Natural killer cell treated with Interleukin-12 subunit alpha and Interleukin-12 subunit beta and Interleukin-15 and Interleukin-18, amount 100 ng/mL, for 72 hours (primary cell): ENCODE data around the gene PTCD3. TPM values are rescaled to one million over a fixed set of nuclear protein-coding genes. Genes with fewer than 3 reads are reported as not detected.

Source experiments
- ATAC-seq, 2 donors: fragments of 150-1000 bp; cut with Tn5 transposase in 1 of 2; sonication (Bioruptor Pico), chemical (Tn5 transposase) in 1 of 2; 2 replicates each; pipeline ENCODE4 v1.10.0; 2021
- DNase-seq: peaks from one replicate; pipeline ENCODE4 v3.0.0; 2022; ENCODE audit warnings: low spot score
- H3K27ac Mint-ChIP-seq, 2 donors: 1 replicate in 1 of 2; 2 replicates in 1 of 2; pipeline ENCODE4 v1.8.0; 2022; ENCODE audit warnings: mixed read lengths in 2 of 2, mild to moderate bottlenecking in 1 of 2, moderate library complexity in 1 of 2
- H3K27me3 Mint-ChIP-seq, 2 donors: 1 replicate in 1 of 2; 2 replicates in 1 of 2; pipeline ENCODE4 v1.8.0; 2022; ENCODE audit warnings: mixed read lengths in 2 of 2
- H3K36me3 Mint-ChIP-seq: one replicate; pipeline ENCODE4 v1.8.0; 2022; ENCODE audit warnings: mixed read lengths
- H3K4me1 Mint-ChIP-seq, 2 donors: 1 replicate in 1 of 2; 2 replicates in 1 of 2; pipeline ENCODE4 v1.8.0; 2022; ENCODE audit warnings: low read depth in 2 of 2, mixed read lengths in 2 of 2, mild to moderate bottlenecking in 1 of 2
- H3K4me3 Mint-ChIP-seq: one replicate; pipeline ENCODE4 v1.8.0; 2022; ENCODE audit warnings: mixed read lengths
- H3K9me3 Mint-ChIP-seq: 2 replicates; pipeline ENCODE4 v1.8.0; 2022; ENCODE audit warnings: mixed read lengths
- total RNA-seq, 2 donors: library from RNA; stranded (reverse); gene quantifications; one replicate each; pipeline ENCODE4 v1.2.3, GENCODE V29; 2022

Gene PTCD3
- total RNA-seq, 2 donors from 2014 or later, result 101 to 169 TPM

DNA sequence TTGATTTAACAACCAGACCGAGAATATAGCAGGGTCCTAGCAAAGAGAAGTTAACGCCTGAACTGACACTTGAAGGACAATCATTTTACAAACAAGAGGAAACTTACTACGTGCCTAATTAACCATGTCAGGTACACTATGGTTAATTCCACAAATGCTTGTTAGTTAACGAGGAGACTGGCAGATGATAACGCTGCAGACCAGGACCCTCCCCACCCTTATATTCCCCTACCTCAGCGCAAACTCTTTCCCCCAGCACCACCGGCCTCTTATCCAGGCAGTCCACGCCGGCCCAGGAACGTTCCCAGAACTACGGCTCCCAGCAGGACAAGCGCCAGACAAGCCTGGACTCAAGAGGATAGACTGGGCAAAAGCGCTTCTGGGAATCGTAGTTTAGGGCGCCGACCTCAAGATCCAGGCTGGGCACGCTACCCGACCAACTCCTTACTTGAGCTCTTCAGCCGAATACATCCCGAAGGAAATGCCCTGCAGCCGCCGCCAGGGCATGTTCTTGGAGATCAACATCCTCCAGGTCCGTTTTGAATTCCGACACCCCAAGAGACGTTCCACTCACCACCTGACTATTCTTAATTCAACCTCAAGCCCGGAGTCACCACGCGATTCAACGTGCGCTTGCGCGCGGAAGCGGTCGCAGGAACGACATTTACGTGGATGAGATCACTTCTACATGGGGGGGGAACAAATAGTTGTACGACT is 625 bp upstream of the PTCD3 start, which contains the start of gene POLR1A:
TSS of gene POLR1A (minus strand) at position 635 of the 717 bp plus-strand sequence. CDS start at position 525, 110 bp downstream.
- H3K36me3 Mint-ChIP-seq, result peaks cover 25% of the 10 kb centered on the region
- H3K4me1 Mint-ChIP-seq, result peaks cover 45 to 67% of the 10 kb centered on the region in 2 donors
- peak within 1 kb of the TSS; percentile 99 to 100 for H3K27ac Mint-ChIP-seq
- DNase-seq (peak; percentile 91), ATAC-seq (peak; percentile 88 to 90)
- H3K4me3 Mint-ChIP-seq, result peak within 1 kb of the TSS; percentile 99
- H3K27me3 Mint-ChIP-seq, result no peaks in the 10 kb centered on the region
- H3K9me3 Mint-ChIP-seq, result no peaks in the 10 kb centered on the region

- Mint-ChIP-seq H3K27me3 (no peaks in the 10 kb centered on the region), H3K4me3 (peak overlapping the region; percentile 99), H3K4me1 (peaks cover 45 to 66% of the 10 kb centered on the region in 2 donors), H3K27ac (peak overlapping the region; percentile 99 to 100), H3K36me3 (peaks cover 24% of the 10 kb centered on the region), H3K9me3 (no peaks in the 10 kb centered on the region)
- ATAC-seq (no peak), DNase-seq (no peak)
Measured at GRCh38 chr2:86107031-86107430, 996 bp downstream of the PTCD3 start.

DNA sequence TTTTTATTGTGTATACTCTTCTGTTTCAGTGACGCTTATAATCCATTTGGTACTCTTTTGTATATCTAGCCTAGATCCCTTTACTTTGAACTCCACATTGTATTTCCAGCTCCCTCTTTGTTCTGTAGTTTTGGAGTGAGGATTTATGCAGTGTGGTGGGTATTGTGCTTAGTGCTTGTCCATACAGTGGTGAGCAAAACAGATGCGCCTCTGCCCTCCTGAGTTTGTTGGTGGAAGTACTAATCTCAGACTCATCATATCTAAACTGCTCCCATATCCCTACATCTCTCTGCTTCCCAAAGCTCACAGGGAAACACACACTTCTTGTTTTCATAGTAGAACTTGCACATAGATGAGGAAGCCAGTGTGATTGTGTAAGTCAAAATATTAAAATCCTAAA is 12.1 kb downstream of the PTCD3 start:
- Mint-ChIP-seq H3K27ac (no peak overlapping the region), H3K27me3 (no peaks in the 10 kb centered on the region), H3K36me3 (peaks cover 41% of the 10 kb centered on the region), H3K4me3 (no peak overlapping the region), H3K4me1 (peaks cover 0 to 12% of the 10 kb centered on the region in 2 donors), H3K9me3 (no peaks in the 10 kb centered on the region)
- no peak for ATAC-seq
- no peak for DNase-seq

- no peaks in the 10 kb centered on the region for H3K27me3 Mint-ChIP-seq
- H3K27ac Mint-ChIP-seq, result no peak overlapping the region
- H3K36me3 Mint-ChIP-seq, result peaks cover 29% of the 10 kb centered on the region
- no peaks in the 10 kb centered on the region for H3K9me3 Mint-ChIP-seq
- ATAC-seq, result no peak
- DNase-seq, result no peak
- no peak overlapping the region for H3K4me3 Mint-ChIP-seq
- no peaks in the 10 kb centered on the region for H3K4me1 Mint-ChIP-seq
Measured at GRCh38 chr2:86123328-86123925, 17.4 kb downstream of the PTCD3 start.

DNA sequence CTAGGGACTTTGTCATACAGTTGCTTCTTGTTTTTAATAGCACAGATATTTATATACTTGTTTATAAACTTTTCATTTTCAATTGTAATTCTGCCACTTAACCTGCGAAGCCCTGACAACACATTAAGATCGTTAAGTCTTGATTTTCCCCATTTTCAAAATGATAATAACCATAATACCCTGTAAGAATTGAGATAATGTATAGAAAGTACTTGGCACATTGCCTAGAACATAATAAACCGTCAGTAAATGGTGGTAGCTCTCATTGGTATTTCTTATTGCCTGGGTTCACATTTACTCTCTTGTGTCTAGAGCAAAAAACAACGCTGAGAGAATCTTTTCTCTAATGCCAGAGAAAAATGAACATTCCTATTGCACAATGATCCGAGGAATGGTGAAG is 18.6 kb downstream of the PTCD3 start:
- Mint-ChIP-seq H3K36me3 (peaks cover 27% of the 10 kb centered on the region), H3K27me3 (no peaks in the 10 kb centered on the region), H3K9me3 (no peaks in the 10 kb centered on the region), H3K4me1 (no peaks in the 10 kb centered on the region), H3K27ac (no peak overlapping the region), H3K4me3 (no peak overlapping the region)
- DNase-seq (no peak), ATAC-seq (no peak)

- H3K4me3 Mint-ChIP-seq, result no peak overlapping the region
- H3K9me3 Mint-ChIP-seq, result no peaks in the 10 kb centered on the region
- H3K4me1 Mint-ChIP-seq, result no peaks in the 10 kb centered on the region
- no peak for DNase-seq
- no peak for ATAC-seq
- H3K27me3 Mint-ChIP-seq, result no peaks in the 10 kb centered on the region
- H3K27ac Mint-ChIP-seq, result no peak overlapping the region
- H3K36me3 Mint-ChIP-seq, result peaks cover 70% of the 10 kb centered on the region
Measured at GRCh38 chr2:86134709-86135108, 28.7 kb downstream of the PTCD3 start.

DNA sequence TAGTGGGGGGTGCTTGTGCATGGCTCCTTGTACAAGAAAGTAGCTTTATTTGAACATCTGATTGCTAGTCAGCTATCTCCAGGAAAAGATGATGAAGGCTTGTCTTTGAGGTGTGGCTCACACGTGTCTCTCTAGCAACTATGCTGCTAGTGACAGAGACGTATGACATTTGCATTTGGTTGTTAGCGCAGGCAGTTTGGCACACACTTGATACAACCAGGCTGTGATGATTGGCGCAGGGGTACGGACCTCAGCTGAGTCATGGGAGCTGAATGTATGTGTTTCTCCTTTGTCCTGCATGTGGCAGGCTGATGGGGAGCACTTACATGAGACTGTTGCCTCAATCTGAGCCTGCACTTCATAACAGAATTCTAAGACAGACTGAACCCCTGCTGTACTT is 29.6 kb downstream of the PTCD3 start:
- Mint-ChIP-seq H3K9me3 (no peaks in the 10 kb centered on the region), H3K36me3 (peaks cover 70% of the 10 kb centered on the region), H3K27ac (no peak overlapping the region), H3K4me3 (no peak overlapping the region), H3K4me1 (no peaks in the 10 kb centered on the region), H3K27me3 (no peaks in the 10 kb centered on the region)
- ATAC-seq (no peak), DNase-seq (no peak)

- H3K4me1 Mint-ChIP-seq, result no peaks in the 10 kb centered on the region
Measured at GRCh38 chr2:86136141-86136540, 30.1 kb downstream of the PTCD3 start.

DNA sequence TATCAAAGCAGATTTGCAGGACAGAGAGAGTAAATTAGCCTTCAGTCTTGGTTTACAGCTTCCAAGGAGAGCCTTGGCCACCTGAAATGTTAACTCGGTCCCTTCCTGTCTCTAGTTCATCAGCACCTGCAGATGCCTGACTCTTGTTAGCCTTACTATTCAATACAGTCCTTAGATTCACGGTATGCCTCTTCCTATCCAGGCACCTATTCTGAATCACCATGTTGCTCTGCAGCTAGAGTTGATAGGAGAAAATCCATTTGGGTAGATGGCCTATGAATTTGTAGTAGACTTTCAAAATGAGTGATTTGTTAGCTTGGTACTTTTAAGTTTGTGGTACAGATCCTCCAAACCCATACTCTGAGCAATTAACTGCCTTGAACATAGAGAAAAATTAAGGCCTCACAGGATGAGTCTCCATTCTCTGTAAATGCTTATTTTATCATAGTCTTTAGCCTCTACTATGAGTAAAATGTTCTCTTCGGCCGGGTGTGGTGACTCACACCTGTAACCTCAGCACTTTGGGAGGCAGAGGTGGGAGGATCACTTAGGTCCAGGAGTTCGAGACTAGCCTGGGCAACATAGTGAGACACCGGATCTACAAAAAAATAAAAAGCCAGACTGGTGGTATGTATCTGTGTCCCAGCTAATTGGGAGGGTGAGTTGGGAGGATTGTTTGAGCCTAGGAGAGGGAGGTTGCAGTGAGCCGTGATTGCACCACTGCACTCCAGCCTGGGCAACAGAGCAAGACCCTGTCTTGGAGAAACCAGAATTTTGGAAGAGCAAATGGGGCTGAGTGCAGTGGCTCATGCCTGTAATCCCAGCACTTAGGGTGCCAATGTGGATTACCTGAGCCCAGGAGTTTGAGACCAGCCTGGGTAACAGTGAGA is 32.9 kb downstream of the PTCD3 start:
- no peaks in the 10 kb centered on the region for H3K27me3 Mint-ChIP-seq
- H3K4me3 Mint-ChIP-seq, result no peak overlapping the region
- no peak overlapping the region for H3K27ac Mint-ChIP-seq
- ATAC-seq (peak in 1 of 2 donors; percentile 36), DNase-seq (no peak)
- H3K4me1 Mint-ChIP-seq, result no peaks in the 10 kb centered on the region
- peaks cover 50% of the 10 kb centered on the region for H3K36me3 Mint-ChIP-seq
- no peaks in the 10 kb centered on the region for H3K9me3 Mint-ChIP-seq

More at GRCh38 chr2:86136141-86136540, 30.1 kb downstream of the PTCD3 start:
- no peak overlapping the region for H3K27ac Mint-ChIP-seq
- no peak overlapping the region for H3K4me3 Mint-ChIP-seq
- peaks cover 70% of the 10 kb centered on the region for H3K36me3 Mint-ChIP-seq
- DNase-seq (no peak), ATAC-seq (no peak)
- H3K9me3 Mint-ChIP-seq, result no peaks in the 10 kb centered on the region
- no peaks in the 10 kb centered on the region for H3K27me3 Mint-ChIP-seq

GRCh38 chr2:86139981-86140380 is 33.9 kb downstream of the PTCD3 start:
- DNase-seq, result no peak
- H3K9me3 Mint-ChIP-seq, result no peaks in the 10 kb centered on the region
- ATAC-seq, result no peak
- no peak overlapping the region for H3K27ac Mint-ChIP-seq
- no peak overlapping the region for H3K4me3 Mint-ChIP-seq
- H3K36me3 Mint-ChIP-seq, result peaks cover 45% of the 10 kb centered on the region
- no peaks in the 10 kb centered on the region for H3K4me1 Mint-ChIP-seq
- no peaks in the 10 kb centered on the region for H3K27me3 Mint-ChIP-seq

- Mint-ChIP-seq H3K36me3 (peaks cover 35% of the 10 kb centered on the region), H3K9me3 (no peaks in the 10 kb centered on the region)
- ATAC-seq, result no peak
Measured at GRCh38 chr2:86140969-86141392, 34.9 kb downstream of the PTCD3 start.

DNA sequence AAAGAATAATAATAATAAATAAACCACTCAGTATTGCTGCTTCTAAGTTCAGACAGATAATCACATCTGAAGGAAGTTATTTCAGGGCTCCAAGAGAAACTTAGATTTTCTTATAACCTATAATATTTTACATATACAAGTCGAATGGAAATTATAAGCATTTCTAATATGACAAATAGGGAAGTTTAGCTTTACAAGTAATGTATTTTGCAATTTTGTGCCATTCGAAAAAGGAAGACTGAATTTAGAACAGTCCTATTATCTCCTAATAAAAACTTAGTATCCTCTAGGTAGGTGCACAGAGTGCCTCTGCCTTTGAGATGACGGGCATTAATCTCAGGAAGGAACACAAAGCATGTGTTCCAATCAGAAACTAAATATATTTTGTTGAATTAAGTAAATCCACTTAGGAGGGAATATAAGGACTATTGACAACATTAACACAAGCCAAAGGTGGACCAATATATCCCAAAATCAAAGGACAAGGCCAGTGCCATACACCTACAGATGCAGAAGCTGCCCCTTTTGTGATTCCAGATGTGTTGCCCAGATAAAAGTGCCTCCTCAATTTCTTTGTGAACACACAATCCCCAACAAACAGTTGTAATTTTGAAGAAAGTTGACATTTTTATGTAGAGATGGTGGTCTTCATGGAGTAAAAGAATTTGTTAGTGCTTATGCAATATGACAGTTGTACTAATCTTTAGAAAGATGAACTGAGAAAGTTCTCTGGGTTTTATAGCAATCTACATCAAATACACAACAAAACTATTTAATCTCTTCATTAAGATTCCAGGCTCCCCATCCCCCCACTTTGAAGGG is 36.6 kb downstream of the PTCD3 start:
- no peaks in the 10 kb centered on the region for H3K4me1 Mint-ChIP-seq
- peaks cover 20% of the 10 kb centered on the region for H3K36me3 Mint-ChIP-seq
- ATAC-seq (no peak), DNase-seq (no peak)
- no peak overlapping the region for H3K4me3 Mint-ChIP-seq
- H3K9me3 Mint-ChIP-seq, result no peaks in the 10 kb centered on the region
- H3K27me3 Mint-ChIP-seq, result no peaks in the 10 kb centered on the region
- H3K27ac Mint-ChIP-seq, result no peak overlapping the region

More at GRCh38 chr2:86140969-86141392, 34.9 kb downstream of the PTCD3 start:
- no peaks in the 10 kb centered on the region for H3K27me3 Mint-ChIP-seq
- no peak for DNase-seq
- no peaks in the 10 kb centered on the region for H3K4me1 Mint-ChIP-seq
- peak overlapping the region; percentile 6 to 22 for H3K27ac Mint-ChIP-seq
- H3K4me3 Mint-ChIP-seq, result no peak overlapping the region

GRCh38 chr2:86143307-86143706 is 37.3 kb downstream of the PTCD3 start:
- no peaks in the 10 kb centered on the region for H3K27me3 Mint-ChIP-seq
- H3K4me3 Mint-ChIP-seq, result no peak overlapping the region
- peaks cover 20% of the 10 kb centered on the region for H3K36me3 Mint-ChIP-seq
- H3K9me3 Mint-ChIP-seq, result no peaks in the 10 kb centered on the region
- H3K4me1 Mint-ChIP-seq, result peaks cover 0 to 3% of the 10 kb centered on the region in 2 donors
- peak overlapping the region in 1 of 2 donors; percentile 28 for H3K27ac Mint-ChIP-seq
- ATAC-seq, result no peak
- DNase-seq, result no peak
